HG03025 (cell line): ENCODE results near the gene GAL3ST2.

Experiments used
- ATAC-seq: cut with Tn5 transposase; IDR thresholded peaks from one replicate; pipeline ENCODE4 v1.9.1; 2021; ENCODE audit warnings: mild to moderate bottlenecking, moderate library complexity; ENCODE audit not compliant: unreplicated experiment, low FRiP score

GAL3ST2 gene

GRCh38 chr2:241764275-241765241 lies 12.1 kb upstream of the GAL3ST2 start:
- no peak for ATAC-seq

- no peak for ATAC-seq
Measured at GRCh38 chr2:241767464-241768250, 9.0 kb upstream of the GAL3ST2 start.

GRCh38 chr2:241768251-241768711 lies 8.3 kb upstream of the GAL3ST2 start:
- no peak for ATAC-seq

GRCh38 chr2:241768850-241769249 lies 7.8 kb upstream of the GAL3ST2 start:
- no peak for ATAC-seq

- ATAC-seq, result no peak
Measured at GRCh38 chr2:241769819-241770184, 6.8 kb upstream of the GAL3ST2 start.

GRCh38 chr2:241770185-241770935 lies 6.3 kb upstream of the GAL3ST2 start:
- ATAC-seq, result no peak

- no peak for ATAC-seq
Measured at GRCh38 chr2:241770936-241771285, 5.7 kb upstream of the GAL3ST2 start.

GRCh38 chr2:241771286-241772062 lies 5.1 kb upstream of the GAL3ST2 start:
- no peak for ATAC-seq

- no peak for ATAC-seq
Measured at GRCh38 chr2:241772063-241772499, 4.5 kb upstream of the GAL3ST2 start.

- no peak for ATAC-seq
Measured at GRCh38 chr2:241773511-241774418, 2.9 kb upstream of the GAL3ST2 start.

- no peak for ATAC-seq
Measured at GRCh38 chr2:241774419-241775222, 2.0 kb upstream of the GAL3ST2 start.

- ATAC-seq, result no peak
Measured at GRCh38 chr2:241775223-241776177, 1.1 kb upstream of the GAL3ST2 start.

GRCh38 chr2:241777170-241777685 lies 606 bp downstream of the GAL3ST2 start:
- no peak for ATAC-seq

- ATAC-seq, result no peak
Measured at GRCh38 chr2:241777686-241778627, 1.3 kb downstream of the GAL3ST2 start.

- ATAC-seq, result no peak
Measured at GRCh38 chr2:241780939-241781569, 4.4 kb downstream of the GAL3ST2 start.
